ENCODE data around the gene RASSF5. TPM values are rescaled to one million over a fixed set of nuclear protein-coding genes. Genes with fewer than 3 reads are reported as not detected.

Gene RASSF5
- total RNA-seq, 5 donors from 2014 or later (not counting 1 experiment from before 2014, with no cell fraction given) = 174 to 224 (median 204) TPM

DNA sequence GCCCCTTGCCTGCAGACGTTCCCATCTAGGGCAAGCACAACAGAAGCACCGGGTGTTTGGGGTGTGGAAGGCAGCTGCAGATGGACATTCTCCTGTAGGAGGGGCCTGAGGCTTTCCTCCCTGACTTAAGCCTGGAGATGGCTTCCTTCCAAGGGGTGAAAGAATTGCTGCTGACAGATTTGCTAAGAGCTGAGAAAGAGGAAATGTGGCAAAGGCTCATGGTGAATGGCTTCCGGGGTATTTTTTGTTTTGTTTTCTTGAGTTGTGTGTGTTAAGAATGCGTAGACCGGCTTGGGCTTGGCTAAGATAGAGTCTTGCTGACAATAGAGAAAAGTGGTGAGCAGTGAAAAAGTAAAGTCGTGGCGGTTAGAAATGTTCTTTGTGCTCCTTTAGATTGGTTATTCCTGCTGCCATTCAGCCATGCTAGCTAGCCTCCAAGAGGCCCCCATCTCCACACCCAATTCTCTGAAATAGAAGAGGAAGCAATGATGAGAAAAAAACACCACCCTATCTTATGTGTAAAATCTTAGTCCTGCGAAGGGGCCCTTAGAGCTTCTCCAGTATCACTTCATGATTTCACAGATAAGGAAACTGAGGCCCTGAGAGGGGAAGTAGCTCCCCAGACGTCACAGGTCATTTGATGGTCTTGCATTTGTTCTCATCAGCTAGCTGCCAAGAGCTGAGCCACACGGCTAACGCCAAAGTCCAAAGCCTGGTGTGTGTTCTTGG, 68.0 kb downstream of the RASSF5 start:
- H3K9me3 Mint-ChIP-seq = no peaks in the 10 kb centered on the region
- H3K36me3 Mint-ChIP-seq = peaks cover 40% of the 10 kb centered on the region
- peaks cover 99 to 100% (median 99%) of the 10 kb centered on the region in 3 donors for H3K4me1 Mint-ChIP-seq
- ChIA-PET POLR2A (interaction anchor here in 1 of 2 donors (0.6 to 1.6 kb wide), 6 partner anchors 8 to 31 kb away, joined by 3 to 7 read pairs (median 4); no protein-coding TSS in a partner anchor), CTCF (interaction anchor here (0.8 to 2.8 kb wide), 11 partner anchors 8 to 30 kb away, joined by 3 to 31 read pairs (median 6); no protein-coding TSS in a partner anchor)
- H3K4me1 ChIP-seq (ENCODE audit: control insufficient read depth in 1 of 2, extremely low read depth in 1 of 2, insufficient read depth in 2 of 2, low read length in 2 of 2) = peaks cover 82 to 98% of the 10 kb centered on the region in 2 experiments
- peak overlapping the region; percentile 8 to 35 for H3K4me3 ChIP-seq (ENCODE audit: control insufficient read depth in 1 of 2, extremely low read depth in 1 of 2, low read length in 1 of 2)
- peak overlapping the region; percentile 97 to 99 for H3K27ac Mint-ChIP-seq
- no peaks in the 10 kb centered on the region for H3K27me3 Mint-ChIP-seq
- peak overlapping the region; percentile 73 to 96 (median 74) for H3K4me3 Mint-ChIP-seq
- H3K9me3 ChIP-seq = no peaks in the 10 kb centered on the region
- peak; percentile 75 to 81 (median 77) for ATAC-seq (replicated peaks in 1 of 4)
- H3K36me3 ChIP-seq (ENCODE audit: control insufficient read depth in 2 of 2, extremely low read depth in 1 of 2, insufficient read depth in 1 of 2, low read length in 1 of 2) = peaks cover 0 to 42% of the 10 kb centered on the region in 2 donors
- WGBS (ENCODE audit: insufficient coverage) = 10% methylated on average over 4 of the region's 11 CpGs
- peak overlapping the region; percentile 94 for H3K27ac ChIP-seq (ENCODE audit: low read length)
- H3K27me3 ChIP-seq (replicated peaks in 1 of 2; ENCODE audit: control insufficient read depth in 2 of 2, extremely low read depth in 1 of 2, insufficient read depth in 2 of 2, low read length in 1 of 2) = no peaks in the 10 kb centered on the region
- peak in 31 of 35 experiments; percentile 34 to 85 (median 58) for DNase-seq

DNA sequence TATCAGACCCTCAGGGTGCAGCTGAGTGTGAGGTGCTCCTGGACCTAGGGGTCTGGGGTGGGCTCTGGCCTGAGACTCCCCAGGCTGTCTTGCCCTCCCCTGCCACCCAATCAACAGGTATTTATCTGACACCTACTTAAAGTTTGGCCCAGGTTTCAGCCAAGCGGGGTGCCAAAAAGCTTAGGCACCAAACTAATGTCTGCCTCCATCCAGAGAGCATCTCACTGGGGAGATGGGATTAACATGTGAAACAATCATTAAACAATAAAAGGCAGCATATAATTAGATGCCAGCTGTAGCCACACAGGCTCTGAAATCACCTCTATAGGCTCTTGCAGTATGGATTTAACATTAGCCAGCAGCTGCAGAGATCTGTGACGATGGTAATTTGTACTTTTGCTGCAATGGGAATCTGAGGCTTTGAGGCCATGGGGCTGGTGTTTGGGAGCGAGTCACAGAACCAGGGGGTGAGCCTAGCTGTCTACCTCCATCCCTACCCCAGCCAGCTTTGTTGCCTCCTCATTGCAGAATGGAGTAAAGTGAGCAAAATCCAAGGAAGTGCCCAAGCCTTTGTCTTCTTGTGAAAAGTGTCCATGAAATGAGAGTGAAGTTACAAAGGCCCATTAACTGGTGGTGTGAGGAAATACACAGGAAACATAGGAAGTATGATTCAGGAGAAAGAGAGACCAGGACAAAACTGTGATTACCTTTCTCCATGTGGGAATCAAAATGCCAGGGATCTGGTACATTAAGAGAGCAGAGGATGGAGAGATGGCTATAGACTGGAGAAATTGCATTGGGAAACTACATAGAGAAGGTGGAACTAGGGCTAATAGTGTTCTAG, 68.8 kb downstream of the RASSF5 start:
- WGBS (ENCODE audit: insufficient coverage) = no CpG with 5 or more reads among the region's 3 CpGs
- DNase-seq (no peak), ATAC-seq (replicated peaks in 1 of 4) (no peak)
- Histone ChIP-seq H3K4me1 (ENCODE audit: control insufficient read depth in 1 of 2, extremely low read depth in 1 of 2, insufficient read depth in 2 of 2, low read length in 2 of 2) (peaks cover 82 to 100% of the 10 kb centered on the region in 2 experiments), H3K27ac (ENCODE audit: low read length) (peak overlapping the region; percentile 94), H3K27me3 (replicated peaks in 1 of 2; ENCODE audit: control insufficient read depth in 2 of 2, extremely low read depth in 1 of 2, insufficient read depth in 2 of 2, low read length in 1 of 2) (no peaks in the 10 kb centered on the region), H3K4me3 (ENCODE audit: control insufficient read depth in 1 of 2, extremely low read depth in 1 of 2, low read length in 1 of 2) (peak overlapping the region; percentile 8 to 35), H3K36me3 (ENCODE audit: control insufficient read depth in 2 of 2, extremely low read depth in 1 of 2, insufficient read depth in 1 of 2, low read length in 1 of 2) (peaks cover 0 to 46% of the 10 kb centered on the region in 2 donors), H3K9me3 (no peaks in the 10 kb centered on the region)
- ChIA-PET CTCF (interaction anchor here (0.8 to 2.8 kb wide), 10 partner anchors 7 to 31 kb away, joined by 3 to 31 read pairs (median 8); no protein-coding TSS in a partner anchor), POLR2A (interaction anchor here in 1 of 2 donors (0.6 to 1.6 kb wide), 5 partner anchors 13 to 31 kb away, joined by 3 to 7 read pairs (median 4); no protein-coding TSS in a partner anchor)
- peak overlapping the region; percentile 73 to 96 (median 74) for H3K4me3 Mint-ChIP-seq
- peak overlapping the region; percentile 97 to 99 for H3K27ac Mint-ChIP-seq
- H3K4me1 Mint-ChIP-seq = peaks cover 99 to 100% (median 99%) of the 10 kb centered on the region in 3 donors
- no peaks in the 10 kb centered on the region for H3K9me3 Mint-ChIP-seq
- no peaks in the 10 kb centered on the region for H3K27me3 Mint-ChIP-seq
- peaks cover 44% of the 10 kb centered on the region for H3K36me3 Mint-ChIP-seq

DNA sequence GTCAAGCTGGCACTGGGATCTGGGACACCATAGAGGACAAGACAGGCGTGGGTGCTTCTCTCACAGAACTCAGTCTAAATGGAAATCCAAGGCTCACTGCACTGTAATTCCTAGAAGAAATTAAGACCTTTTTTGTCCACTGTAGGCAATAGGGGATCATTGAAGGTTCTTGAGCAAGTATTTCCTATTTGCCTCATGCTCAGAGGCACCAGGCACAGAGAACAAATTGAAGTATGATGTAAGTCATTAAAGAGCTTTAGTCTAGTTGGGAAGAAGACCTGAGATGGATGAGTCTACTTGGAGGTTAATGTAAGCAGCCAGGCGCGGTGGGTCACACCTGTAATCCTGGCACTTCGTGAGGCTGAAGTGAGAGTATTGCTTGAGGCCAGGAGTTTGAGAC, 70.3 kb downstream of the RASSF5 start:
- peaks cover 0 to 39% of the 10 kb centered on the region in 2 donors for H3K36me3 ChIP-seq (ENCODE audit: control insufficient read depth in 2 of 2, extremely low read depth in 1 of 2, insufficient read depth in 1 of 2, low read length in 1 of 2)

DNA sequence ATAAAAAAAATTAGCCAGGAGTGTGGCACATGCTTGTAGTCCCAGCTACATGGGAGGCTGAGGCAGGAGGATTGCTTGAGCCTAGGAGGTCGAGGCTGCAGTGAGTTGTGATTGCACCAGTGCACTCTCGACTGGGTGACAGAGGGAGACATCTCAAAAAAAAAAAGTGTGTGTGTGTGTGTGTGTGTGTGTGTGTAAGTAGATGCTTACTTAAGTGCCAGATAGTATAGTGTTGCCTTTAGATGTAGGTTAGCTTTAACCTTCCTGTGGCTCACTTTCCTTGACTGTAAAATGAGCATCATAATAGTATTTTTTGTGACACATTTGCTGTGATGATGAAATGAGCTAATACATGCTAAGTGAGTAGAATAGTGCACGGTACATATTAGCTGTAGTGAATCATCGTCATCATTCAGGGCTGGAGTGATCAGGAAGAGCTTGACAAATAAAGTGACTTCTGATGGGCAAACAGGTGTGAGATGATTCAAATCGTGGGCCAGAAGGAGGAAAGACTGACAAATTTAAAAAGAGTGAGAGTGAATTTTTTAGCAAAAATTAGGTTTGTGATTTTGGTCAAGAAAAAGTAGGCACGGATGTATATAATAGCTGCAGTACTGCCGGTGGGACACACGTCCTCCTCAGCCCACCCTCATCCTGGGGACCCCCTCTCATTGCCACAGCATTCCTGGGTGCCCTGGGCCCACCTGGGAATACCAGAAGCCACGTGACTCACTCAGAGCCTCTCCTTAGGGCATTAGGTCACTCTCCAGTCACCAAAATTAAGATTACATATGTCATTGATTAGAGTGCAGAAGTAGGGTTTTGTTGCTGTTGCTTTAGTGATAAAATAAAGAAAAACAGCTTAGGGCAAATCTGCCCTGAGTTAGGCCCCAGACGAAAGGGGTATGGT, 71.0 kb downstream of the RASSF5 start:
- DNase-seq (peak in 1 of 35 experiments; percentile 65), ATAC-seq (replicated peaks in 1 of 4) (no peak)
- Histone ChIP-seq H3K4me1 (ENCODE audit: control insufficient read depth in 1 of 2, extremely low read depth in 1 of 2, insufficient read depth in 2 of 2, low read length in 2 of 2) (peaks cover 85 to 100% of the 10 kb centered on the region in 2 experiments), H3K4me3 (ENCODE audit: control insufficient read depth in 1 of 2, extremely low read depth in 1 of 2, low read length in 1 of 2) (no peak overlapping the region), H3K27ac (ENCODE audit: low read length) (peak overlapping the region; percentile 94), H3K27me3 (replicated peaks in 1 of 2; ENCODE audit: control insufficient read depth in 2 of 2, extremely low read depth in 1 of 2, insufficient read depth in 2 of 2, low read length in 1 of 2) (no peaks in the 10 kb centered on the region), H3K9me3 (no peaks in the 10 kb centered on the region), H3K36me3 (ENCODE audit: control insufficient read depth in 2 of 2, extremely low read depth in 1 of 2, insufficient read depth in 1 of 2, low read length in 1 of 2) (peaks cover 0 to 39% of the 10 kb centered on the region in 2 donors)
- ChIA-PET POLR2A (interaction anchor here (1.1 to 1.8 kb wide), 5 partner anchors 15 to 27 kb away, joined by 4 to 9 read pairs (median 6); no protein-coding TSS in a partner anchor), CTCF (interaction anchor here (0.6 to 7.2 kb wide), 10 partner anchors 16 to 112 kb away, joined by 3 to 70 read pairs (median 4); partner anchors contain the start of gene EIF2D (in 1 of the 2))
- peaks cover 36% of the 10 kb centered on the region for H3K36me3 Mint-ChIP-seq
- peak overlapping the region; percentile 58 to 96 (median 59) for H3K4me3 Mint-ChIP-seq
- H3K27ac Mint-ChIP-seq = peak overlapping the region; percentile 97 to 99
- H3K4me1 Mint-ChIP-seq = peaks cover 99 to 100% (median 99%) of the 10 kb centered on the region in 3 donors
- no peaks in the 10 kb centered on the region for H3K27me3 Mint-ChIP-seq
- WGBS (ENCODE audit: insufficient coverage) = 8% methylated on average over 5 of the region's 10 CpGs
- H3K9me3 Mint-ChIP-seq = no peaks in the 10 kb centered on the region

More for the DNA sequence above, 70.3 kb downstream of the RASSF5 start:
- H3K4me3 ChIP-seq (ENCODE audit: control insufficient read depth in 1 of 2, extremely low read depth in 1 of 2, low read length in 1 of 2) = no peak overlapping the region
- no peak for DNase-seq
- H3K9me3 ChIP-seq = no peaks in the 10 kb centered on the region
- H3K4me1 ChIP-seq (ENCODE audit: control insufficient read depth in 1 of 2, extremely low read depth in 1 of 2, insufficient read depth in 2 of 2, low read length in 2 of 2) = peaks cover 82 to 100% of the 10 kb centered on the region in 2 experiments
- ChIA-PET CTCF (interaction anchor here in 1 of 2 donors (0.6 to 7.2 kb wide), 7 partner anchors 15 to 112 kb away, joined by 3 to 70 read pairs (median 7); no protein-coding TSS in a partner anchor), POLR2A (interaction anchor here (1.1 to 1.8 kb wide), 5 partner anchors 14 to 26 kb away, joined by 4 to 9 read pairs (median 6); no protein-coding TSS in a partner anchor)
- H3K27ac Mint-ChIP-seq = peak overlapping the region; percentile 97 to 99
- peaks cover 37% of the 10 kb centered on the region for H3K36me3 Mint-ChIP-seq
- peak overlapping the region in 2 of 3 donors; percentile 59 to 96 for H3K4me3 Mint-ChIP-seq
- WGBS (ENCODE audit: insufficient coverage) = 100% methylated on average over 1 of the region's 4 CpGs
- H3K4me1 Mint-ChIP-seq = peaks cover 99 to 100% (median 99%) of the 10 kb centered on the region in 3 donors
- ATAC-seq (replicated peaks in 1 of 4) = no peak
- H3K27ac ChIP-seq (ENCODE audit: low read length) = peak overlapping the region; percentile 94
- no peaks in the 10 kb centered on the region for H3K27me3 ChIP-seq (replicated peaks in 1 of 2; ENCODE audit: control insufficient read depth in 2 of 2, extremely low read depth in 1 of 2, insufficient read depth in 2 of 2, low read length in 1 of 2)
- H3K27me3 Mint-ChIP-seq = no peaks in the 10 kb centered on the region
- H3K9me3 Mint-ChIP-seq = no peaks in the 10 kb centered on the region

DNA sequence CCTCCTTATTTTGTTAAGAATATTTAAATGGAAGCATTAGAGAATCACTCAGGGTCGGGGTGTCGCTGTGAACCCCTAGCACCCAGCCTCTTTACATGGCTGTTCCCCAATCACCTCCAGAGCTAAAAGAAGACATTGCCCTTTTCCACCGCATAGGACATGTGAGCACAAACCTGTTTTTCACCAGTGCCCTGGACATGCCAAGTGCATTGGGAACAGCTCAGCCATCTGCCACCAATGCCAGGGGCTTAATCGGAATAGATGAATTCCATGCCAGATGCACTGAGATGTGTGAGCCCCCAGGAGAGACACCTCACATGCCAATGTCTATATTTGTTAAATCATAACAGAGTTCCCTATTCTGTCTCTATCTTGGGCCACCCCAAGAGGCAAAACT, 71.6 kb downstream of the RASSF5 start:
- ChIA-PET POLR2A (interaction anchor here (1.1 to 1.8 kb wide), 3 partner anchors 23 to 28 kb away, joined by 3 to 9 read pairs (median 6); no protein-coding TSS in a partner anchor), CTCF (interaction anchor here (0.9 to 7.2 kb wide), 8 partner anchors 11 to 34 kb away, joined by 3 to 133 read pairs (median 22); no protein-coding TSS in a partner anchor)
- Histone ChIP-seq H3K4me3 (ENCODE audit: control insufficient read depth in 1 of 2, extremely low read depth in 1 of 2, low read length in 1 of 2) (no peak overlapping the region), H3K4me1 (ENCODE audit: control insufficient read depth in 1 of 2, extremely low read depth in 1 of 2, insufficient read depth in 2 of 2, low read length in 2 of 2) (peaks cover 84 to 100% of the 10 kb centered on the region in 2 experiments), H3K9me3 (no peaks in the 10 kb centered on the region), H3K27me3 (replicated peaks in 1 of 2; ENCODE audit: control insufficient read depth in 2 of 2, extremely low read depth in 1 of 2, insufficient read depth in 2 of 2, low read length in 1 of 2) (no peaks in the 10 kb centered on the region), H3K27ac (ENCODE audit: low read length) (peak overlapping the region; percentile 94), H3K36me3 (ENCODE audit: control insufficient read depth in 2 of 2, extremely low read depth in 1 of 2, insufficient read depth in 1 of 2, low read length in 1 of 2) (peaks cover 0 to 39% of the 10 kb centered on the region in 2 donors)
- WGBS (ENCODE audit: insufficient coverage) = 64% methylated on average over 2 of the region's 4 CpGs
- Mint-ChIP-seq H3K27me3 (no peaks in the 10 kb centered on the region), H3K27ac (peak overlapping the region; percentile 97 to 99), H3K4me3 (peak overlapping the region; percentile 58 to 96 (median 59)), H3K4me1 (peaks cover 98 to 99% (median 98%) of the 10 kb centered on the region in 3 donors), H3K9me3 (no peaks in the 10 kb centered on the region), H3K36me3 (peaks cover 40% of the 10 kb centered on the region)
- DNase-seq (no peak), ATAC-seq (replicated peaks in 1 of 4) (no peak)

Measured in T-cell (primary cell).